Measurements from ENCODE around the gene BAG2.

The BAG2 gene

DNA sequence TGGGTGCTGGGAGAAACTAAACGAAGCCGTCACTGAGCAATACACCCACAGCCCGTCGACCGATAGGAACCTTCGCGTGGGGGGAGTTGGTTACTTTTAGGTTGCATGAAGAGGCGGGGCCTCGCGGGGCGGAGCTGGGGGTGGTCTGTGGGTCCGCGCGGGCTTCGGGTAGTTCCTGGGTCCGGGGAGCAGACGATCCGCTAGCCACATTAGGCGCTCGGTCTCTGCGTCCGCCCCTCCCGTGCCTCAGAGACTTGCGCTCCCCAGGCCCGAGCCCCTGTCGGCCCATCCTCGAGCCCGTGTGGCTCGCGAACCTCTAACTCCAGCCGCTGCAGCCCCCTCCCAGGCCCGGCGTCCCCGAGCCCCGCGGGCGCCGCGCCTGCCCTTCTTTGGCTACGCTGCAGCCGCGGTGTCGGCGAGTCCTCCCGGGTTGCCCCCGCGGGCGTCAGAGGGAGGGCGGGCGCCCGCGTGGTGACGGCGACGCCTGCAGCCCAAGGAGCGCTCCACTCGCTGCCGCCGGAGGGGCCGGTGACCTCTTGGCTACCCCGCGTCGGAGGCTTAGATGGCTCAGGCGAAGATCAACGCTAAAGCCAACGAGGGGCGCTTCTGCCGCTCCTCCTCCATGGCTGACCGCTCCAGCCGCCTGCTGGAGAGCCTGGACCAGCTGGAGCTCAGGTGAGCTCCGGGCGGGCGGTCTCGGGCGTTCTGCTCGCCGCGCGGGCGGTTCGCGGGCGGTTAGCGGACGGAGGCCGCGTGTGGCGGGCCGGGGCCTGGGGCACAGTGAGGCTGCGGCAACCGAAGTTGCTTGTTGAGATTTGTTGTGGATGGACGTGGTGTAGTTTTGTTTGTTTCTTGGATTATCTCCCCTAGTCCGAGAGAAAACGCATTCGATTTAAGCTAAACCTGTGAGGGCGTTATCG lies at the start of gene BAG2:
BAG2 (plus strand) TSS at position 191 of the 920 bp plus-strand sequence; CDS start at position 563, 372 bp downstream.
- peak; percentile 60 for DNase-seq

DNA sequence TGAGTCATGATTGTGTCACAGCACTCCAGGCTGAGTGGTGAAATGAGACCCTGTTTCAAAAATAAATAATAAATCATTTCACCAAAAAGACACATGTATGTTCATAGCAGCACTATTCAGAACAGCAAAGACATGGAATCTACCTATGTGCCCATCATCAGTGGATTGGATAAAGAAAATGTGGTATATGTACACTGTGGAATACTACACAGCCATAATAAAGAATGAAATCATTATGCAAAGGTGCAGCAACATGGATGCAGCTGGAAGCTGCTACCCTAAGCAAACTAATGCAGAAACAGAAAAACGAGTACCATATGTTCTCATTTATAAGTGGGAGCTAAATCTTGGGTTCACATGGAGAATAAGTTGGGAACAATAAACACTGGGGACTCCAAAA lies 49.0 kb upstream of the BAG2 start:
- DNase-seq, result no peak

DNA sequence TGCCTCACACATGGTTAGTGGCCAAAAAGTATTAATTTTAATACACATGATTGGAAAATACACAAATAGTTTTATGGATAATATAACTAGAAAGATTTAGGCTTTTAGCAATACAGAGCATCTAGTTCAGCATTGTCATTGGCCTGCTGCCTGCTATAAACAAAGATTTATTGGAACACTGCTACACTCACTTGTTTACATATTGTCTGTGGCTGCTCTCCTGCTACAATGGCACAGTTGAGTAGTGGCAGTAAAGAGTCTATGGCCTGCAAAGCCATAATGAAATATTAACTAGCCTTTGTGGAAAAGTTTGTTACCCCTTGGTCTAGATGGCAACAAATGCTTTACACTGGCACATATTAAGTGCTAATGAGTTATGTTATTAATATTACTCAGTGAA lies 44.4 kb upstream of the BAG2 start:
- DNase-seq, result no peak

DNA sequence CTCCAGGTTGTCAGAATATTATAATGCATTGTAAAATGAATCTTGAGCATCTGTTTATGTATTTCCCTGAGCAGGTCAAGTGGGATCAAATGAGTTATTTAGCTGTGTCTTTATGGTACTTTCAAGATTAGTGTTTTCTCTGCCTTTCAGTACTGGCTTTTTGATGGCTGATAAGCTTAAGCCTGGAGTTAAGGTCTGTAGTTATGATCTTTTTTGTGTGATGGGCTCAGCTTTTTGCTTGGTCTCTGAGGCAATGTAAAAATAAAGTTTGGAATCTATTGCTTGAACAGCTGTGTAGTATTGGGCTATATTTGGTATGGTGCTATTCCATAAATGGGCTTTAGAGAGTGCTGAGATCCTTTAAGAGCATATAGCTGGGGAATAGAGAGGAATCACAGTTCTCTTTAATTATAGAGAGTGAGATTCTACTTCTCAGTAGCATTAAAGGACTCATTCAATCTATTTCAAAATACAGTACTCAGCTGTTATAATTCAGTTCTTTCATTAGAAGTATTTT lies 41.4 kb upstream of the BAG2 start:
- no peak for DNase-seq

DNA sequence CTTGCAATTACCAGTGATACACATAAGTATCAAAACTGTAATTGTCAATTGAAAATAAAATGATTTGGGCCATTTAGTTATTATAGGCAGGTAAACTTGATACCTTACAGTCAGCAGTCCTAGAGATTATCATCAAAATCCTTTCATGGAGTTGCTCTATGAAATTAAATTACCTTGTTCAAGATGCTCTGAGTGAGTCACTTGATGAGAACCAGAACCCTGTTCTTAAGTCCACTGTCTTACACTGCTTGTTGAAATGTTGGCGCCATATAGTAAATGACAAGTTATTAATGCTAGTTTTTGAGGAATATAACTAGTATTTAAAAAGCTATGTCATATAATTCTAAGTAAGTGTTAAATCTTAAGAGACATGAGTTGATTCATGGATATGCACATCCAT lies 37.2 kb upstream of the BAG2 start:
- no peak for DNase-seq

DNA sequence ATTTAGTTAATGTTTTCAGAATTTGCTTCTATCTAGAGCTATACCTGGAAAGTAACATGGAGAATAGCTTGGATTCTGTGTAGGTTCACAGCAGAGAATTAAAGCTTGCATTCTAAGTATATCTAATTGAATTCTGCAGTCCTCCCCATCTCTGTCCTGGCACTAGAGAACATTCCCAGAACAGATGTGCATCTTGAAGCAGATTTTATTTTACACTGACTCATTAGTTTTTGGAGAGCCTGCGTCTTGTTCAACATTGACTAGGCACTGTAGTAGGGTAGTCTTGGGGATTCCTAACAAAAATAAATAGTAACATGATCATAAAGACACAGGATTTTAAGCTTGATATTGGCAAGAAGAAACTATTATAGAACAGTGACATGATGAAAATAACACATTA lies 36.2 kb upstream of the BAG2 start:
- no peak for DNase-seq

DNA sequence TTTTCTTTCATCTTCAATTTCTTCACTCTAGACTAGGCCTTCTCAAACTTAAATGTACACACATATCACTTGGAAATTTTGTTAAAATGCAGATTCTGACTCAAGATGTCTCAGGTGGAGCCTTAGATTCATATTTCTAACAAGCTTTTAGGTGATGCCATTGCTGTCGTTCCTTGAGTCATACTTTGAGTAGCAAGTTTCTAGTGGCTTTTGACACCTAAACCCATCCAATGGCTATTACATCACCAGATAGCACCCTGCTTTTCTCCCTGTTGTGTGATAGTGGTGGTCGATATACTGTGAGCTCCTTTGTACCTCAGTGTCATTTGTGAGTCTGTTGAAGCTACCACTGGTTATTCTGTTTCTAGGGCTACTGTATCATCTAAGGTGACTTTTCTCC lies 34.8 kb upstream of the BAG2 start:
- DNase-seq, result no peak

DNA sequence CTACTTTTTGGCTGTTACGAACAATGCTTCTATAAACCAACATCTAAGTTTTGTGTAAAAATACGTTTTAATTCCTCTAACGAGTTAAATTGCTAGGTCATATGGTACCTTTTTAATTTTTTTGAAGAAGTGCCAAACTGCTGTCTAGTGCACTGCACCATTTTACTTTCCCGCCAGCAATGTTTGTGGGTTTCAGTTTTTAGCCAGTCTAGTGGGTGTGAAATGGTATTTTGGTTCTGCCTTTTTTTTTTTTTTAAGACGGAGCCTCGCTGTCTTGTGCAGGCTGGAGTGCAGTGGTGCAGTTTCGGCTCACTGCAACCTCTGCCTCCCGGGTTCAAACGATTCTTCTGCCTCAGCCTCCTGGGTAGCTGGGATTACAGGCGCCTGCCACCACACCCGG lies 34.1 kb upstream of the BAG2 start:
- DNase-seq, result no peak

DNA sequence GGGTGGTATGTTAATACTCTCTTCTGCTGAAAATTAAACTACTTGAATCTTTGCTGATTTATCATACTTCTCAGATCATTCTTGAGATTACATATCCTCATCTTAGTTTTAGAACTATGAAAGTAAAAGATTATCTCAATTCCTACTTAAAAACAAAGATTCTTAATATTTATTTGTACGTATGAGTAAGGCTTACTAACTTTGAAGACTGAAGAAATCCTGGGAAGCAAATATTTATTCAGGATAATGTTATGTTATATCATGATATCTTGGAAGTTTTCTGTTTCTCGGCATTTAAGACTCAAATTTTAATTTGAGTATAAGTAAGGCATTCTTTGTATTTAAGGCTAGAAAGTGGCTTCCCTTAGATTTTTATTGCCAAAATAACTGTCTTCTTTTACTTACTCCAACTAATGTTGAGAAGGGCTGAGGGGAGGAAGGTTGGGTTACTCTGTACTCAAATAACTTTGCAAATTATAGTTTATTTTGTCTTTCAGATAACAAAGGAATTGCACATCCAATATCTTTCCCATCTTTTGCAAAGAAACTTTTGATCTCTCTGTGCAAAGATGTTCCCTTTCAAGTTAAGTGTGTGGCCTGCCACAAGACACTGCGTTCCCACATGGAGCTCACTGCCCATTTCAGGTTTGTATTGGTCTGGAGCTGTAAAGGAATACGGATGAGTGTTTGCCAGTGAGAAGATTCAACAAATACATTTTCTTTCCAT lies 30.5 kb upstream of the BAG2 start:
- no peak for DNase-seq

DNA sequence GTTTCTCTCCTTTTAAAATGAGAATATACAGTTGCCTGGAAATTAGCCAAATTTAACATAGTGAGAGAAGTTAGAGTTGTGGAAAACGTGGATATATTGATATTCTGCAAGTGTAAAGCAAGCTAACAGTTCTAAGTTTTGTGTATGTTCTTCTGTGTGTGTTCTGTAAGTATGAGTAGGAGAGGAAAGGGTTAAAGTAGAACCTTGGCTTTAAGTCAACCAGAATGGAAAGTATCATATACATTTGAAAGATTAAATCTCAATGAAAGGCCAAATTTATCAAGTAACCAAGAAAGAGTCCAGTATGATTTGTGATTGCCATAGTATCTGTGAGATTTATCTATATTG lies 30.0 kb upstream of the BAG2 start:
- DNase-seq, result no peak

DNA sequence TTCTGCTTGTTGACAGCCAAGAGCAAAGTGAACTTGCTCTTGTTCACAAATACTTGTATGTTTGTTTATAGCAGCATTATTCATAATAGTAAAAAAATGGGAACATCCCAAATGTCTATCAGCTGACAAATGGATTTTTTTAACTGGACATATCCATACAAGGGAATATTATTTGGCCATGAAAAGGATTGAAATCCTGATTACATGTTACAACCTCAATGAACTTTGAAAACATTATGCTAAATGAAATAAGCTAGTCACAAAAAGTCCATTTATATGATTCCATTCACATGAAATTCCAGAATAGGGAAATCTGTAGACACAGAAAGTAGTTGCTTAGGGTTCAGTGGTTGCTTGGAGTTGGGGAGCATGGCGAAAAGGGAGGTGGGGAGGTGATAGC lies 28.4 kb upstream of the BAG2 start:
- no peak for DNase-seq

DNA sequence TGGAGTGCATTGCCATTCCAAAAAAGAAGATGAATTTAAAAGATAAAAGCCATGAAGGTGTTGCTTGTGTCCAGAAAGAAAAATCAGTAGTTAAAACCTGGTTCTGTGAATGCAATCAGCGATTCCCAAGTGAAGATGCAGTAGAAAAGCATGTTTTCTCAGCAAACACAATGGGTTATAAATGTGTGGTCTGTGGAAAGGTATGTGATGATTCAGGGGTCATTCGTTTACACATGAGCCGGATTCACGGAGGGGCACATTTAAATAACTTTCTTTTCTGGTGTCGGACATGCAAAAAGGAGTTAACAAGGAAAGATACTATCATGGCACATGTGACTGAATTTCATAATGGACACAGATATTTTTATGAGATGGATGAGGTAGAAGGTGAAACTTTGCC lies 24.7 kb upstream of the BAG2 start:
- DNase-seq, result no peak

DNA sequence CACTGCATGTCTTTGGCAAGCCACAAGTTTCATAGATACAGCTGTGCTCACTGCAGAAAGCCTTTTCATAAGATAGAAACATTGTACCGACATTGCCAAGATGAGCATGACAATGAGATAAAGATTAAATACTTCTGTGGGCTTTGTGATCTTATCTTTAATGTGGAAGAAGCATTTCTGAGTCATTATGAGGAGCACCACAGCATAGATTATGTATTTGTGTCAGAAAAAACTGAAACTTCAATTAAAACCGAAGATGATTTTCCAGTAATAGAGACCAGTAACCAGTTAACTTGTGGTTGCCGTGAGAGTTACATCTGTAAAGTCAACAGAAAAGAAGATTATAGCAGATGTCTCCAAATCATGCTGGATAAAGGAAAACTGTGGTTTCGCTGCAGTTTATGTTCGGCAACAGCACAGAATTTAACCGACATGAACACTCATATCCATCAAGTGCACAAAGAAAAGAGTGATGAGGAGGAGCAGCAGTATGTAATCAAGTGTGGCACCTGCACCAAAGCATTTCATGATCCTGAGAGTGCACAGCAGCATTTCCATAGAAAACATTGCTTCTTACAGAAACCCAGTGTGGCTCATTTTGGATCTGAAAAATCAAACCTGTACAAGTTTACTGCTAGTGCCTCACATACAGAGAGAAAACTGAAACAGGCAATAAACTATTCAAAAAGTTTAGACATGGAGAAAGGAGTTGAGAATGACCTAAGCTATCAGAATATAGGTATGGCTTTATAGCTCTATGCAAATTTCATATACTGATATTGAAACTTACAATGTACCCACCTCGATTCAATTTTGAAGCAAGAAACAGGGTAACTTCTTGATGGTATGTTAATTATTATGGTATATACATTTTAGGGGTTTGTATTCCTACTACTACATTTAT lies 23.9 kb upstream of the BAG2 start:
- DNase-seq, result no peak

DNA sequence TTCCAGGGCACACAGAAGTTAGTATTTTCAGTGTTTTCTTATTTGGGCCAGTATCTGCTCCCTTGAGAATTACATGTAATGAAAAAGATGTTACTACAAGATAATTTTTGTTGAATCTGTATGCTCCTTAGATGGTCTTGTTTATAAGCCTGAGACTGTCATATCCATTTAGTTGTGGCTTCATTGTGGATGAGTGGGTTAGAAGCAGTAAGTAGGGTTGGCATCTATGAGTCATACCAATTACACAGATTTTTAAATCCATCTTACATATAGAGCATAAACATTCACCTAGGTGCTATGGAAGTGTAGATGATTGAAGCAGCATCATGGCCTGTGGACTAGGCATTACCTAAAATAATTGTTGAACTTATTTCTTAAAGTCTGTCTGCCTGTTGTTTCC lies 13.5 kb upstream of the BAG2 start:
- no peak for DNase-seq

DNA sequence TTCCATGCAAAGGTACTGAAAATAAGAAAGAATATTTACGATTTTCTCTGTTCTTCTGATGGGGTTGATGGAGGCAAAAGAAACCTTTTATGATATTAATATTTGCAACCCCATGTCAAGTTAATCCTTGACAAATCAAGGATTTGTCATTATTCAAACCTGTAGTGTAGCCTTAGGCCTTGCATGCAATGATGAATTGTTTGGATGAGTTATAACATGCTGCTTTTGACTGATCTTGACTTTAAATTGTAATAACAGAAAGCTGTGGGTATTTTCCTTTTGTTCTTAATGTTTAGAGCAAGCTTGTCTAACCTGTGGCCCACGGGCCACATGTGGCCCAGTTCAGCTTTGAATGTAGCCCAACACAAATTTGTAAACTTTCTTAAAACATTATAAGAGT lies 13.0 kb upstream of the BAG2 start:
- no peak for DNase-seq

DNA sequence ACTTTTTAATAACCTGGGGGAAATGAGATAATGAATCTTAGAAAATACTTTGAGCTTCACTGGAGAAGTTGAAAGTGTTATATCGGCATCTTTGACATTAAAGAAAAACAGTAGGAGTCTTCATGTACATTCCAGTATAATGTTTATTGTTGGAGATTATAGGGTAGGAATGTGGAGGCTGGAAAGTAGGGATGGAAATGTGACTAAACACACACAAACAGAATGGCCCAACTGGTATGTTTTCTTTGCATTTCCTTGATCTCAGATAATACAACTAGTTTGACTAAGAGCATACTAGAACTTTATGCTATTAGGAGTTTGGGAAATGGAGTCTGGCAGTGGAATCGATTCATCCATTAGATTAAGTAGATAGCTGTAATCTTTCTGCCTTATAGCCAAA lies 10.1 kb upstream of the BAG2 start:
- DNase-seq, result no peak

DNA sequence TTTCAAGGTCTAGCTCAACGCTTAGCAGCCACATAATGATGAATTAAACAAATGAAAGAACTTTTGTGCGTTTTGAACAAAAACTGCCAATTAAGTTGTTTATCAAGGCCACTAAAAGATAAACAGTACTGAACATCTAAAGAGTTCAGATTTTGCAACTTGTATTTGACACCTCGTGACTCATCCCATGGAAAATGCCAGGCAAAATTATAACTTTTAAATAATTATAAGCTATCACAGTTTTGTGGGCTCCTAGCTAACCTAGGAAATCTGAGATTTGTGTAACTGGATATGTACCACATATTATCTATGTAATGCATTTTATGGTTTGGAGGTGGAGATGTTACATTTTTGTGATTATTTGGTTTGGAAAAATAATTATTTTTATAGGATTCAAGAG lies 9.6 kb upstream of the BAG2 start:
- no peak for DNase-seq

DNA sequence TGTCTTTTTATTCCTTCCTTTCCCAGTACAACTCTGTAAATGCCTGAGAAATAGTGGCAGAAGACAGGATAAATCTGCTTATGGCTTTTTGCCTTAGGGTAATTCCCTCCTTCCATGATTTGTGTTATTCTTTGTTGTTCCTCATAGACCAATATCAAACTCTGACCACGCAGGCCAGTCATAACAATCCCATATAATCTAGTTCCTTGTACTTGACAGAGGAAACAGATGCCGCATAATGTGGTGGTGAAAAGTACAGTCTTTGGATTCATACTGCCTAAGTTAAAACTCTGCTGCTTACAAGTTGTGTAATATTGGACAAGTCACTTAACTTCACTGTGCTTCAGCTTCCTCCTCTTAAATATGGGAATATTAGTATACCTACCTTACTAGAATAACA lies 8.2 kb upstream of the BAG2 start:
- DNase-seq, result no peak

DNA sequence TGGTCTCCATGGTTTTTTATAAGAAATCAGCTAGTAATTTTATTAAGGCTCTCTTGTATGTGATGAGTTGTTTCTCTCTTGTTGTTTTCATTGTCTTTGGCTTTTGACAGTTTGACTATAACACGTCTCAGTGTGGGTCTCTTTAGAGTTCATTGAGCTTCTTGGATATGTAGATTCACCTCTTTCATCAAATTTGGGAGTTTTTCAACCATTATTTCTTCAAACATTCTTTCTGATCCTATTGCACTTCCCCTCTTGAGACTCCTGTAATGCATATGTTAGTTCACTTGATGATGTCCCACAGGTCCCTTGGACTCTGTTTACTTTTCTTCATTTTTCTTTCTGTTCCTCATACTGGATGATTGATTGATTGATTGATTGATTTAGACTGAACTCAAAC lies 7.0 kb upstream of the BAG2 start:
- DNase-seq, result no peak

DNA sequence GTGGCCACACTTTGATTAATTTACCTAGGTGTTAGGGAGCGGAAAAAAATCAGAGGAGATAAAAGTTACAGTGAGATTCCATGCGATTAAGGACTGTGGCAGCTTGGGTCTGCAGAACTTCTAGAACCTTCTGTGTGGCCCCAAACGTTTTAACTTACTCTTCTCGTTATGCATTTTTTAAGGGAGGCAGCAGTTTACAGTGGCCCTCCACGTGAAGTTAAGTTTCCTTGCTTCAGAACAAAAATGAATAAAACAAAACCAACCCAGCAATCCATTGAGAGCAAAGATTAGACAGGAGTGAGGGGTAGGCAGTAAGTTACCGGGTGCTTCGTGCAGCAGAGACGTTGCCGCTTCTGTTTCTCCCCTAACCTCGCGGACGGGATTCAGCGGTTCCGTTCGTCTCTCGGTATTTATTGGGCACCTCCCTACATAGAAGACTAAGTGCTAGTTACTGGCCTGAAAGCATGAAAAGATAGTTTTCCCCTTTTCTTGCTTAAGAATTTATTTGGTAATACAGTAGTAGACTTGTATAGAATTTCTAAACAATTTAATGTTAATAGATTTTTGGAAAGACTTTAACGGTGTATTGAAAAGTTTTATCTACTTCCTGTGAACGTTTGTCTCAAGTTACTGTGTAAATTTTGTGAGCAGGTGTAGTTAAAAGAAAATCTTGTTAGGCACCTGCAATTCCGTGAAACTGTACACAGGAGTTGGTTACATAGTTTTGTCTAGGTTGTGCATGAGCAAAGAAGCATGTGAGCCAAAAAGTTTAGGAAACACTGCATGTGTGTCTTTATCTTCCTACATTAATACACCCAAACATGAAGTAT lies 1.1 kb downstream of the BAG2 start:
- peak; percentile 18 for DNase-seq

DNA sequence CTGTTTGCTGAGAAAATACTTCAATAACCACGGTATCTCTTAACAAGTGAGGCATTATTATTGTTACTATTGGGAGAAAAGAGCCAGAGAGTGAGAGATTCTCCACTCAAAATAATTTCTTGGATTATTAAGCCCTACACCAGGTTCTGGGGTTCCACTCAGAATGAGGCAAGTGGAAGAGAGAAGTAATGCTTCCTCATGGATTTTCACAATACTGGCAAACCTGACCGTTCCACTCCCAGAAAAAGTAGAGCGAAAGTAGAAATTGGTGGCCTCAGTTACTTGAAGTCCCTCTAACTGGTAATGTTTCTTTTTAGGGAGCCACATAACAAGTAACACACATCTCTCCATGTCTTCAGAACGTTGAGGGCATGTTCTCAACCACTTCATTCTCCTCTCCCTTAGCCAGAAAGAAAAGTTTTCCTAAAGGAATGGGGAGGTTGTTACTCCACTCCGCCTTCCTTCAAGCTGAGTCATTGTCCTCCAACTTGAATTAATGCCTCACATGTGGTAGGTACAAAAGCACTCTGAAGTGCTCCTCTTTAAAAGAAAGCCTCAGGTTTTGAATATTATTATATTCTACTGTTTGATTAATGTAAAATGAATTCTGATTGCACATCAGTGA lies 1.9 kb downstream of the BAG2 start:
- no peak for DNase-seq

DNA sequence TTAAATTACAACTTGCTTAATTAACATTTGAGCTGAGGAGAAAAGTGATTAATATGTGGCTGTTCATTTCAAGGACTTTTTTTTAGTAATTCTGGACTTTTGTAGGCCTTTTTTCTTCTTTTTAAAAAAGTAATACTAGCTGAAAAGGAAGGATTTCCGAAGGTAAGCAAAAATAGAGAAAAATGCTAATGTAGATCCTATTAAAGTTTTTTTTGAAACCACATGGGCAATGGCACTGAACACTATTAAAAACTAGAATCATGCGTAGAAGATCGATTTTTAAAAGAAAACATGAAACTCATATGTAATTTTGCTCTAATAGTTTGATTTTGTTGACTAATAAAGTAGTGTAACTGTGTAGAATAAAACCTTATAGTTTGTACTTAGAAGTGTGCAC lies 2.4 kb downstream of the BAG2 start:
- DNase-seq, result no peak

Data from DMS 273 treated with DMSO at 0.1 percent for 48 hours (cell line).